K562 (cell line): ENCODE data around the gene ZSCAN22. TPM values are rescaled to one million over a fixed set of nuclear protein-coding genes. Genes with fewer than 3 reads are reported as not detected.

Experiments
- ARID1B ChIP-seq: fragments of 450-650 bp; IDR thresholded peaks from 2 replicates; pipeline ENCODE4 v1.6.1; 2016; ENCODE audit warnings: antibody characterized with exemption, mild to moderate bottlenecking, inconsistent platforms
- ARNT ChIP-seq, 2 experiments: fragments of 450-650 bp; IDR thresholded peaks; 2 replicates each; pipeline ENCODE4 v1.6.1; 2016; ENCODE audit warnings: mild to moderate bottlenecking in 1 of 2
- BDP1 ChIP-seq: IDR thresholded peaks from 3 replicates; pipeline ENCODE4 v1.6.1; 2011; ENCODE audit not compliant: insufficient read length, insufficient read depth
- CBFA2T2 ChIP-seq: fragments of 450-650 bp; conservative IDR thresholded peaks from 2 replicates; pipeline ENCODE4 v1.6.1; 2017; ENCODE audit warnings: mild to moderate bottlenecking
- CHAMP1 ChIP-seq: fragments of 450-650 bp; IDR thresholded peaks from 2 replicates; pipeline ENCODE4 v1.6.1; 2016; ENCODE audit warnings: mild to moderate bottlenecking
- FIP1L1 ChIP-seq: fragments of 200-400 bp; formaldehyde crosslinking; IDR thresholded peaks from 2 replicates; pipeline ENCODE4 v1.6.1; 2018; ENCODE audit warnings: mild to moderate bottlenecking, low read depth, low read length; ENCODE audit not compliant: poor library complexity, severe bottlenecking
- HDAC6 ChIP-seq: IDR thresholded peaks from 2 replicates; pipeline ENCODE4 v1.6.1; 2012; ENCODE audit warnings: low read depth, mild to moderate bottlenecking, control low read depth, inconsistent platforms, low read length, moderate library complexity
- HOMEZ ChIP-seq: fragments of 250-450 bp; sonication (Bioruptor Pico); IDR thresholded peaks from 2 replicates; pipeline ENCODE4 v1.4.0; 2020; ENCODE audit warnings: mild to moderate bottlenecking, moderate library complexity
- JUNB ChIP-seq: fragments of 450-650 bp; formaldehyde crosslinking; conservative IDR thresholded peaks from 2 replicates; pipeline ENCODE4 v1.4.0; 2020; ENCODE audit warnings: mild to moderate bottlenecking
- MECOM ChIP-seq: fragments of 250-450 bp; sonication (Bioruptor Pico); IDR thresholded peaks from 2 replicates; pipeline ENCODE4 v1.8.0; 2022; ENCODE audit warnings: inconsistent platforms
- NELFE ChIP-seq: IDR thresholded peaks from 2 replicates; pipeline ENCODE4 v1.6.1; 2011; ENCODE audit warnings: mild to moderate bottlenecking; ENCODE audit not compliant: insufficient read depth, insufficient read length
- NFE2L1 ChIP-seq: fragments of 450-650 bp; IDR thresholded peaks from 2 replicates; pipeline ENCODE4 v1.6.1; 2016; ENCODE audit warnings: missing genetic modification characterization, low read depth, mild to moderate bottlenecking, missing compliant biosample characterization, moderate library complexity, borderline replicate concordance
- NFRKB ChIP-seq: fragments of 450-650 bp; IDR thresholded peaks from 2 replicates; pipeline ENCODE4 v1.6.1; 2016; ENCODE audit warnings: low read depth
- NFYB ChIP-seq: IDR thresholded peaks from 2 replicates; pipeline ENCODE4 v1.6.1; 2011; ENCODE audit warnings: mild to moderate bottlenecking, moderate library complexity; ENCODE audit not compliant: insufficient read length; ENCODE audit errors: extremely low read depth
- PRDM10 ChIP-seq: fragments of 450-650 bp; IDR thresholded peaks from 2 replicates; pipeline ENCODE4 v1.6.1; 2018; ENCODE audit not compliant: partially characterized antibody
- TAF9B ChIP-seq: fragments of 450-650 bp; IDR thresholded peaks from 2 replicates; pipeline ENCODE4 v1.6.1; 2018; ENCODE audit warnings: mild to moderate bottlenecking; ENCODE audit not compliant: partially characterized antibody
- ZBTB17 ChIP-seq: fragments of 450-650 bp; formaldehyde crosslinking; IDR thresholded peaks from 2 replicates; pipeline ENCODE4 v1.4.0; 2020; ENCODE audit warnings: mild to moderate bottlenecking
- ZBTB8A ChIP-seq: fragments of 450-650 bp; IDR thresholded peaks from 2 replicates; pipeline ENCODE4 v1.6.1; 2018; ENCODE audit warnings: mild to moderate bottlenecking, moderate library complexity; ENCODE audit not compliant: partially characterized antibody
- ZNF24 ChIP-seq: fragments of 450-650 bp; IDR thresholded peaks from 2 replicates; pipeline ENCODE4 v1.6.1; 2016
- ZNF274 ChIP-seq: IDR thresholded peaks from 2 replicates; pipeline ENCODE4 v1.6.1; 2011; ENCODE audit warnings: low read depth, mild to moderate bottlenecking, low read length, moderate library complexity, borderline replicate concordance
- ZNF431 ChIP-seq: sonication (generic); formaldehyde crosslinking; IDR thresholded peaks from 2 replicates; pipeline ENCODE4 v1.8.0; 2022; ENCODE audit warnings: mild to moderate bottlenecking, missing genetic modification reagents
- ZNF655 ChIP-seq: fragments of 250-450 bp; sonication (Bioruptor Pico); IDR thresholded peaks from 2 replicates; pipeline ENCODE4 v1.5.0; 2021
- polyA plus RNA-seq, 8 experiments: library from polyadenylated mRNA; depleted of rRNA in 4 of 8; stranded (reverse) in 5 of 8; unstranded in 3 of 8; fragments of >200 nt; fragmentation: Nextera tagmentation in 2 of 8; fragmentation: Illumina TruSeq in 1 of 8; extraction: Ambion mirVana in 2 of 8; extraction: Trizol in 1 of 8; gene quantifications; 2 replicates each; pipeline versions ENCODE4 v1.2.1 to v1.2.3, GENCODE V29; 2011 to 2014; ENCODE audit warnings: inconsistent platforms in 1 of 8, missing spikeins in 1 of 8
- total RNA-seq, 7 experiments: library from RNA; depleted of rRNA in 6 of 7; stranded (reverse); fragments of >200 nt in 6 of 7; fragmentation: Illumina TruSeq in 2 of 7; extraction: Trizol in 2 of 7; gene quantifications; 2 replicates each; pipeline versions ENCODE4 v1.2.1 to v1.2.3, GENCODE V29; 2011 to 2021; ENCODE audit warnings: low replicate concordance in 1 of 7

Gene ZSCAN22
- total and polyA plus RNA-seq, 9 of the 15 experiments (the other 6 are each of a cell fraction or from before 2014, with no cell fraction given): 0.98 to 5.3 (median 3.0) TPM

GRCh38 chr19:58304255-58304654, 22.5 kb upstream of the ZSCAN22 start (continued):
- TF ChIP-seq CHAMP1 (no peak), CBFA2T2 (no peak; the same call in 1 of the 2 replicates), NFYB (no peak), NELFE (no peak), MECOM (CRISPR knock-in tag) (no peak), BDP1 (no peak), NFE2L1 (tag) (no peak), HDAC6 (no peak), ZBTB17 (CRISPR knock-in tag) (no peak), ZBTB8A (no peak), JUNB (CRISPR knock-in tag) (no peak), ZNF274 (no peak), FIP1L1 (no peak), ARID1B (peak; percentile 34), ARNT (IDR thresholded peaks at IDR 0.05) (no peak), ZNF24 (no peak), TAF9B (no peak), ZNF431 (CRISPR knock-in tag) (no peak), HOMEZ (CRISPR knock-in tag) (no peak), ZNF655 (CRISPR knock-in tag) (no peak), NFRKB (no peak), PRDM10 (no peak)
